ENCODE measurements around the gene LMX1B.

The LMX1B gene

GRCh38 chr9:126661122-126661520 lies 47.4 kb downstream of the LMX1B start:
- no peak for TF ChIP-seq CTCF (IDR thresholded peaks at IDR 0.05; ENCODE audit: borderline replicate concordance, insufficient read depth, low read depth, low read length)
- no peak overlapping the region for H3K4me3 ChIP-seq (ENCODE audit: low read depth, low read length)

GRCh38 chr9:126661521-126662251 lies 48.0 kb downstream of the LMX1B start:
- no peak overlapping the region for H3K4me3 ChIP-seq (ENCODE audit: low read depth, low read length)
- TF ChIP-seq CTCF (IDR thresholded peaks at IDR 0.05; ENCODE audit: borderline replicate concordance, insufficient read depth, low read depth, low read length): no peak

GRCh38 chr9:126663661-126664072 lies 49.9 kb downstream of the LMX1B start:
- H3K4me3 ChIP-seq (ENCODE audit: low read depth, low read length): no peak overlapping the region
- no peak for TF ChIP-seq CTCF (IDR thresholded peaks at IDR 0.05; ENCODE audit: borderline replicate concordance, insufficient read depth, low read depth, low read length)

GRCh38 chr9:126664900-126665643 lies 51.3 kb downstream of the LMX1B start:
- no peak overlapping the region for H3K4me3 ChIP-seq (ENCODE audit: low read depth, low read length)
- TF ChIP-seq CTCF (IDR thresholded peaks at IDR 0.05; ENCODE audit: borderline replicate concordance, insufficient read depth, low read depth, low read length): no peak

- no peak for TF ChIP-seq CTCF (IDR thresholded peaks at IDR 0.05; ENCODE audit: borderline replicate concordance, insufficient read depth, low read depth, low read length)
- no peak overlapping the region for H3K4me3 ChIP-seq (ENCODE audit: low read depth, low read length)
These were observed 51.9 kb downstream of the LMX1B start for GRCh38 chr9:126665644-126666035.

GRCh38 chr9:126666155-126666803 lies 52.6 kb downstream of the LMX1B start:
- no peak for TF ChIP-seq CTCF (IDR thresholded peaks at IDR 0.05; ENCODE audit: borderline replicate concordance, insufficient read depth, low read depth, low read length)
- no peak overlapping the region for H3K4me3 ChIP-seq (ENCODE audit: low read depth, low read length)

Measured in GM12875 (cell line).